Ovary (tissue), 9 donors: ENCODE measurements around the gene KANK3. TPM values are rescaled to one million over a fixed set of nuclear protein-coding genes. Genes with fewer than 3 reads are reported as not detected.
"Not testable (repeated sequence)": the region's sequence is repeated elsewhere in the genome, so short reads cannot be mapped to it uniquely, and the experiment has no call there.

Experiments used
- DNase-seq, 5 donors: peaks; one replicate each; pipeline ENCODE4 v3.0.0-alpha.2; 2019 to 2020
- H3K27ac ChIP-seq, 2 donors: fragments of 200-600 bp; one replicate each; pipeline versions ENCODE4 v1.5.1 to v1.8.0; 2019 to 2022
- H3K27me3 ChIP-seq: fragments of 200-600 bp; one replicate; pipeline ENCODE4 v1.8.0; 2022
- H3K36me3 ChIP-seq: fragments of 200-600 bp; sonication (generic); one replicate; pipeline ENCODE4 v1.5.1; 2019
- H3K4me1 ChIP-seq: one replicate; pipeline ENCODE4 v1.8.1; 2013; ENCODE audit warnings: mild to moderate bottlenecking, moderate library complexity; ENCODE audit not compliant: insufficient read depth
- H3K4me3 ChIP-seq: fragments of 200-600 bp; sonication (generic); one replicate; pipeline ENCODE4 v1.5.1; 2017
- H3K9me3 ChIP-seq, 2 donors: fragments of 200-600 bp in 1 of 2; sonication (generic) in 1 of 2; one replicate each; pipeline versions ENCODE4 v1.5.1 to v1.8.1; 2013 to 2019; ENCODE audit warnings: mild to moderate bottlenecking in 1 of 2, moderate library complexity in 1 of 2
- EP300 ChIP-seq: sonication (generic); formaldehyde crosslinking; IDR thresholded peaks from one replicate; pipeline ENCODE4 v1.6.1; 2017; ENCODE audit warnings: antibody characterized with exemption
- POLR2A ChIP-seq: fragments of 450-650 bp; IDR thresholded peaks from one replicate; pipeline ENCODE4 v1.6.1; 2017; ENCODE audit warnings: antibody characterized with exemption, mild to moderate bottlenecking, moderate library complexity
- WGBS, 3 donors: extraction: QIAGEN DNeasy Blood & Tissue Kit in 1 of 3; methylation state at CpG; one replicate each; pipeline versions ENCODE4 v1.1.5 to v1.1.7; 2013 to 2017; 5-methylcytosine and 5-hydroxymethylcytosine counted together
- intact Hi-C, 4 donors: fragments of 100-400 bp; cut with DNase I; formaldehyde crosslinking; loops; one replicate each; pipeline versions ENCODE4 v1.11.0 to v1.15.1; 2022 to 2023
- polyA plus RNA-seq, 2 donors: library from polyadenylated mRNA; stranded (reverse); fragments of 200-250 nt in 1 of 2; fragments of 350-450 nt in 1 of 2; fragmentation: Illumina TruSeq in 1 of 2; extraction: RNeasy Lipid Tissue Mini Kit (QIAGEN cat#74804) in 1 of 2; gene quantifications; one replicate each; pipeline ENCODE4 v1.2.3, GENCODE V29; 2013 to 2014
- total RNA-seq, 7 donors: library from RNA; depleted of rRNA in 2 of 7; stranded (reverse); fragments of >200 nt in 2 of 7; fragmentation: NEBNext Ultra II Directional in 3 of 7; extraction: Animal tissue kit (Norgen Biotek cat#: 25700) in 3 of 7; gene quantifications; one replicate each; pipeline versions ENCODE4 v1.1.0 to v1.2.4, GENCODE V29; 2016 to 2023
- TF ChIP-seq, protein P1 (sequence below), 3 donors: fragments of 450-650 bp in 2 of 3; fragments of 200-600 bp in 1 of 3; IDR thresholded peaks; one replicate each; pipeline versions ENCODE4 v1.5.1 to v1.8.0; 2016 to 2022; ENCODE audit warnings: antibody characterized with exemption in 3 of 3, mild to moderate bottlenecking in 1 of 3
- donor health status: DM: no; HTN: no; CAD: no; lungs with moderate emphysema.
- donor health status: DM: no; HTN: no; CAD: no.
- donor health status: Bipolar disorder and iron deficiency.
- donor health status: DM: yes; HTN: yes; CAD: no.
- donor health status: DM: no; HTN: no; CAD: no.
- donor health status: DM: yes; HTN: yes; CAD: no.

The KANK3 gene
- total and polyA plus RNA-seq, 9 donors: 0.73 to 11.7 (median 4.3) TPM

DNA sequence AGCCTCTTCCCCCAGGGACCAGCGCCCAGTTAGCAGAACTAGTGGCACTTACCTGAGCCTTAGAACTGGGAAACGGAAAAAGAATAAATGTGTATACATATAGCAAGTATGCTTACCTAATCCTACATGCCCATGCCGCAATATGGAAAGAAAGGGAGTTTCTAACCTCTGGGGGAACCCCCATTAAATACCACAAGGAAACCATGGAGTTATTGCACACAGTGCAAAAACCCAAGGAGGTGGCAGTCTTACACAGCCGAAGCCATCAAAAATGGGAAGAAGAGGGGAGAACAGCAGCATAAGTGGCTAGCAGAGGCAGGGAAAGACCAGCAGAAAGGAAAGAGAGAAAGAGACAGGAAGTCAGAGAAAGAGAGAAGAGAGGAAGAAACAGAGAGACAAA is 41.5 kb upstream of the KANK3 start:
- H3K27ac ChIP-seq, DNase-seq, H3K9me3 ChIP-seq, H3K36me3 ChIP-seq, H3K4me3 ChIP-seq, H3K4me1 ChIP-seq, intact Hi-C loops, H3K27me3 ChIP-seq: not testable (repeated sequence)
- WGBS, 3 donors: 90 to 98% (median 94%) methylated on average over 4 of the region's 4 CpGs

DNA sequence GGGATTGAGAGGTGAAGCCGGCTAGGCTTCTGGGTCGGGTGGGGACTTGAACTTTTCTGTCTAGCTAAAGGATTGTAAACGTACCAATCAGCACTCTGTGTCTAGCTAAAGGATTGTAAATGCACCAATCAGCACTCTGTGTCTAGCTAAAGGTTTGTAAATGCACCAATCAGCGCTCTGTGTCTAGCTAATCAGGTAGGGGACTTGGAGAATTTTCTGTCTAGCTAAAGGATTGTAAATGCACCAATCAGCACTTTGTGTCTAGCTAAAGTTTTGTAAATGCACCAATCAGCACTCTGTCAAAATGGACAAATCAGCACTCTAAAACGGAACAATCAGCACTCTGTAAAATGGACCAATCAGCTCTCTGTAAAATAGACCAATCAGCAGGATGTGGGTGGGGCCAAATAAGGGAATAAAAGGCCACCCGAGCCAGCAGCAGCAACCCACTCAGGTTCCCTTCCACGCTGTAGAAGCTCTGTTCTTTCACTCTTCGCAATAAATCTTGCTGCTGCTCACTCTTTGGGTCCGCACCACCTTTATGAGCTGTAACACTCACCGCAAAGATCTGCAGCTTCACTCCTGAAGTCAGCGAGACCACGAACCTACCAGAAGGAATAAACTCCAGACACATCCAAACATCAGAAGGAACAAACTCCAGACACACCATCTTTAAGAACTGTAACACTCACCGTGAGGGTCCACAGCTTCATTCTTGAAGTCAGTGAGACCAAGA is 36.3 kb upstream of the KANK3 start:
- H3K27me3 ChIP-seq, H3K27ac ChIP-seq, H3K36me3 ChIP-seq, H3K4me1 ChIP-seq, H3K4me3 ChIP-seq, intact Hi-C loops, H3K9me3 ChIP-seq, DNase-seq: not testable (repeated sequence)
- 94 to 96% (median 95%) methylated on average over 13 of the region's 13 CpGs for WGBS, 3 donors

DNA sequence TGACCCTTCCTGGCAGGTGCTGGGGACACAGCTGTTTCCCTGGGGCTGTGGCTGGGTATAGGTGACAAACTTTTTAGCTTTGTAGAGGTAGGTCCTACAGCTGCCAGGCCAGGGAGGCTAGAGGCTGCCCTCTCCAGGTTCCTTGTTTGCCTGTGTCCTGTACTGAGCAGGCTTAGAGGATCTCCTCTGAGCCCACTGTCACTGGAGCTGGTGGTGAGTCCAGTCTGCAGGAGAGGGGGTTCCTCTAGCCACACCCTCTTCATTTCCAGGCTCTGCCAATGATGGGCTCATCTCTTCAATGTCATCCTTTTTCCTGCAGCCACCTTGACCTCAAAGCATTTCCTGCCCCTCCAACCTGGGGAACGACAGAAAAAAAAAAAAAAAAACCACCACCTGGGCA is 34.5 kb upstream of the KANK3 start:
- WGBS, 3 donors: 21 to 40% (median 35%) methylated on average over 1 of the region's 1 CpG
- Histone ChIP-seq H3K36me3 (no peaks in the 10 kb centered on the region), H3K27me3 (no peaks in the 10 kb centered on the region), H3K9me3 (no peaks in the 10 kb centered on the region), H3K4me1 (peaks cover 2% of the 10 kb centered on the region), H3K27ac (no peak overlapping the region), H3K4me3 (no peak overlapping the region)
- DNase-seq: no peak
- TF ChIP-seq POLR2A: no peak
- TF ChIP-seq, protein P1, sequence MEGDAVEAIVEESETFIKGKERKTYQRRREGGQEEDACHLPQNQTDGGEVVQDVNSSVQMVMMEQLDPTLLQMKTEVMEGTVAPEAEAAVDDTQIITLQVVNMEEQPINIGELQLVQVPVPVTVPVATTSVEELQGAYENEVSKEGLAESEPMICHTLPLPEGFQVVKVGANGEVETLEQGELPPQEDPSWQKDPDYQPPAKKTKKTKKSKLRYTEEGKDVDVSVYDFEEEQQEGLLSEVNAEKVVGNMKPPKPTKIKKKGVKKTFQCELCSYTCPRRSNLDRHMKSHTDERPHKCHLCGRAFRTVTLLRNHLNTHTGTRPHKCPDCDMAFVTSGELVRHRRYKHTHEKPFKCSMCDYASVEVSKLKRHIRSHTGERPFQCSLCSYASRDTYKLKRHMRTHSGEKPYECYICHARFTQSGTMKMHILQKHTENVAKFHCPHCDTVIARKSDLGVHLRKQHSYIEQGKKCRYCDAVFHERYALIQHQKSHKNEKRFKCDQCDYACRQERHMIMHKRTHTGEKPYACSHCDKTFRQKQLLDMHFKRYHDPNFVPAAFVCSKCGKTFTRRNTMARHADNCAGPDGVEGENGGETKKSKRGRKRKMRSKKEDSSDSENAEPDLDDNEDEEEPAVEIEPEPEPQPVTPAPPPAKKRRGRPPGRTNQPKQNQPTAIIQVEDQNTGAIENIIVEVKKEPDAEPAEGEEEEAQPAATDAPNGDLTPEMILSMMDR (IDR thresholded peaks at IDR 0.05): no peak
- no peak for TF ChIP-seq EP300
- intact Hi-C loops: no loop called here

DNA sequence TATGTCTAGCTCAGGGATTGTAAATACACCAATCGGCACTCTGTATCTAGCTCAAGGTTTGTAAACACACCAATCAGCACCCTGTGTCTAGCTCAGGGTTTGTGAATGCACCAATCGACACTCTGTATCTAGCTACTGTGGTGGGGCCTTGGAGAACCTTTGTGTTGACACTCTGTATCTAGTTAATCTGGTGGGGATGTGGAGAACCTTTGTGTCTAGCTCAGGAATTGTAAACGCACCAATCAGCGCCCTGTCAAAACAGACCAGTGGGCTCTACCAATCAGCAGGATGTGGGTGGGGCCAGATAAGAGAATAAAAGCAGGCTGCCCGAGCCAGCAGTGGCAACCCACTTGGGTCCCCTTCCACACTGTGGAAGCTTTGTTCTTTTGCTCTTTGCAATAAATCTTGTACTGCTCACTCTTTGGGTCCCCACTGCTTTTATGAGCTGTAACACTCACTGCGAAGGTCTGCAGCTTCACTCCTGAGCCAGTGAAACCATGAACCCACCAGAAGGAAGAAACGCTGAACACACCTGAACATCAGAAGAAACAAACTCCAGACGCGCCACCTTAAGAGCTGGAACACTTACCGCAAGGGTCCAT is 33.4 kb upstream of the KANK3 start:
- H3K27ac ChIP-seq, H3K4me3 ChIP-seq, intact Hi-C loops, H3K27me3 ChIP-seq, H3K4me1 ChIP-seq, H3K36me3 ChIP-seq, DNase-seq, H3K9me3 ChIP-seq: not testable (repeated sequence)
- WGBS, 3 donors: 89 to 90% (median 89%) methylated on average over 10 of the region's 10 CpGs

DNA sequence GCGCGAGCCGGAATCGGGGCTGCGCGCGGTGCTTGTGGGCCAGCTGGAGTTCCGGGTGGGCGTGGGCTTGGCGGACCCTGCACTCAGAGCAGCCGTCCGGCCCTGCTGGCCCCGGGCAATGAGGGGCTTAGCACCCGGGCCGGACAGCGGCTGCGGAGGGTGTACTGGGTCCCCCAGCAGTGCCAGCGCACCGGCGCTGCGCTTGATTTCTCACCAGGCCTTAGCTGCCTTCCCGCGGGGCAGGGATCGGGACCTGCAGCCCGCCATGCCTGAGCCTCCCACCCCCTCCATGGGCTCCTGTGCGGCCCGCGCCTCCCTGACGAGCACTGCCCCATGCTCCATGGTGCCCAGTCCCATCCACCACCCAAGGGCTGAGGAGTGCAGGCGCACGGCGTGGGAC is 32.7 kb upstream of the KANK3 start:
- 97 to 99% (median 97%) methylated on average over 29 to 32 of the region's 32 CpGs for WGBS, 3 donors

DNA sequence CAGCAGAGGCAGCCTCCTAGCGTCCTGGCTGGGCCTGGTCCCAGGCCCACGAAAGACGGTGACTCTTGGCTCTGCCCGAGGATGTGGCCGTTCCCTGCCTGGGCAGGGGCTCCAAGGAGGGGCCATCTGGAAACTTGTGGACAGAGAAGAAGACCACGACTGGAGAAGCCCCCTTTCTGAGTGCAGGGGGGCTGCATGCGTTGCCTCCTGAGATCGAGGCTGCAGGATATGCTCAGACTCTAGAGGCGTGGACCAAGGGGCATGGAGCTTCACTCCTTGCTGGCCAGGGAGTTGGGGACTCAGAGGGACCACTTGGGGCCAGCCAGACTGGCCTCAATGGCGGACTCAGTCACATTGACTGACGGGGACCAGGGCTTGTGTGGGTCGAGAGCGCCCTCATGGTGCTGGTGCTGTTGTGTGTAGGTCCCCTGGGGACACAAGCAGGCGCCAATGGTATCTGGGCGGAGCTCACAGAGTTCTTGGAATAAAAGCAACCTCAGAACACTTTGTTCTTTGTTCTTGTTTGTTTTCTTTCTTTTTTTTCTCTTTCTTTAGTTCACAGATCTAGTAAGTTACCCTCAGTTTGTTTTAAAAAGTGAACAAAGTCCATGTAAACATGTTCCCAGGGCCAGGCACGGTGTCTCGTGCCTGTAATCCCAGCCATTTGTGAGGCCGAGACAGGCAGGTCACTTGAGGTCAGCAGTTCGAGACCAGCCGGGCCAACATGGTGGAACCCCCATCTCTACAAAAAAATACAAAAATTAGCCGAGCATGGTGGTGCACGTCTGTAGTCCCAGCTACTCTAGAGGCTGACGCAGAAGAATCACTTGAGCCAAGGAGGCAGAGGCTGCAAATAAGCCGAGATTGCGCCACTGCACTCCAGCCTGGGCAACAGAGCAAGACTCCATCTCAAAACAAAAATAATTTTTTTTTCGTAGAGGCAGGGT is 31.1 kb upstream of the KANK3 start:
- no peak for TF ChIP-seq EP300
- TF ChIP-seq, protein P1 (IDR thresholded peaks at IDR 0.05): no peak
- no peak for TF ChIP-seq POLR2A
- H3K9me3 ChIP-seq: no peaks in the 10 kb centered on the region
- intact Hi-C loops: no loop called here
- peaks cover 9% of the 10 kb centered on the region for H3K4me1 ChIP-seq
- H3K36me3 ChIP-seq: no peaks in the 10 kb centered on the region
- peak in 3 of 5 donors; percentile 42 to 78 (median 65) for DNase-seq
- no peak overlapping the region for H3K4me3 ChIP-seq
- WGBS, 3 donors: 63 to 74% (median 71%) methylated on average over 26 of the region's 26 CpGs
- H3K27me3 ChIP-seq: no peaks in the 10 kb centered on the region
- H3K27ac ChIP-seq: no peak overlapping the region

More for the DNA sequence above, 32.7 kb upstream of the KANK3 start:
- H3K27ac ChIP-seq, H3K4me1 ChIP-seq, H3K9me3 ChIP-seq, H3K27me3 ChIP-seq, H3K36me3 ChIP-seq, intact Hi-C loops, H3K4me3 ChIP-seq: not testable (repeated sequence)
- peak in 1 of 5 donors; percentile 5 for DNase-seq
